Neural progenitor cell (in vitro differentiated cells): ENCODE data around the gene OR10G6. TPM values are rescaled to one million over a fixed set of nuclear protein-coding genes. Genes with fewer than 3 reads are reported as not detected.

Source experiments
- DNase-seq: peaks from one replicate; pipeline ENCODE4 v3.0.0-alpha.2; 2016; ENCODE audit warnings: low spot score
- H2AFZ ChIP-seq: fragments of 200-600 bp; sonication (generic); replicated peaks from 2 replicates; pipeline ENCODE4 v1.6.1; 2016; ENCODE audit warnings: antibody characterized with exemption
- H3F3A ChIP-seq: fragments of 200-600 bp; sonication (generic); 2 replicates; pipeline ENCODE4 v1.6.1; 2016; ENCODE audit warnings: antibody characterized with exemption, low read depth
- H3K27ac ChIP-seq: fragments of 200-600 bp; sonication (generic); 2 replicates; pipeline ENCODE4 v1.5.1; 2016; ENCODE audit warnings: mild to moderate bottlenecking
- H3K27me3 ChIP-seq: fragments of 200-600 bp; sonication (generic); 2 replicates; pipeline ENCODE4 v1.6.1; 2016; ENCODE audit warnings: mild to moderate bottlenecking, moderate library complexity
- H3K36me3 ChIP-seq: fragments of 200-600 bp; sonication (generic); 2 replicates; pipeline ENCODE4 v1.5.1; 2016
- H3K4me1 ChIP-seq: fragments of 200-600 bp; sonication (generic); 2 replicates; pipeline ENCODE4 v1.6.1; 2016; ENCODE audit warnings: mixed run types
- H3K4me2 ChIP-seq: fragments of 200-600 bp; sonication (generic); 2 replicates; pipeline ENCODE4 v1.6.1; 2016
- H3K4me3 ChIP-seq: fragments of 200-600 bp; sonication (generic); 2 replicates; pipeline ENCODE4 v1.5.1; 2016
- H3K79me2 ChIP-seq: fragments of 200-600 bp; sonication (generic); 2 replicates; pipeline ENCODE4 v1.6.1; 2016; ENCODE audit warnings: low read depth
- H3K9ac ChIP-seq: fragments of 200-600 bp; sonication (generic); 2 replicates; pipeline ENCODE4 v1.6.1; 2016
- H3K9me3 ChIP-seq: fragments of 200-600 bp; sonication (generic); 2 replicates; pipeline ENCODE4 v1.5.1; 2016; ENCODE audit warnings: low read depth
- H4K20me1 ChIP-seq: fragments of 200-600 bp; sonication (generic); 2 replicates; pipeline ENCODE4 v1.6.1; 2016; ENCODE audit warnings: low read depth
- H3K27ac Mint-ChIP-seq: 3 replicates; pipeline ENCODE4 v1.8.0; 2021; ENCODE audit warnings: mixed read lengths
- H3K27me3 Mint-ChIP-seq: 2 replicates; pipeline ENCODE4 v1.8.0; 2022; ENCODE audit warnings: low read depth, mild to moderate bottlenecking, inconsistent platforms, moderate library complexity, mixed read lengths; ENCODE audit not compliant: insufficient read depth
- H3K36me3 Mint-ChIP-seq: 3 replicates; pipeline ENCODE4 v1.8.0; 2021; ENCODE audit warnings: mixed read lengths
- H3K4me1 Mint-ChIP-seq: 3 replicates; pipeline ENCODE4 v1.8.0; 2021; ENCODE audit warnings: mixed read lengths
- H3K4me3 Mint-ChIP-seq: 3 replicates; pipeline ENCODE4 v1.8.0; 2021; ENCODE audit warnings: mild to moderate bottlenecking, moderate library complexity, mixed read lengths
- H3K9me3 Mint-ChIP-seq: 3 replicates; pipeline ENCODE4 v1.8.0; 2020; ENCODE audit warnings: mixed read lengths
- CTCF ChIP-seq: fragments of 200-600 bp; sonication (generic); IDR thresholded peaks from 2 replicates; pipeline ENCODE4 v1.5.1; 2017; ENCODE audit warnings: antibody characterized with exemption, mild to moderate bottlenecking
- EZH2 ChIP-seq: fragments of 200-600 bp; sonication (generic); IDR thresholded peaks from 2 replicates; pipeline ENCODE4 v1.6.1; 2017; ENCODE audit warnings: antibody characterized with exemption, mild to moderate bottlenecking, moderate library complexity
- EZH2phosphoT487 ChIP-seq: fragments of 200-600 bp; sonication (generic); IDR thresholded peaks from 2 replicates; pipeline ENCODE4 v1.6.1; 2017; ENCODE audit warnings: antibody characterized with exemption
- total RNA-seq: library from RNA; depleted of rRNA; stranded (reverse); fragments of >200 nt; gene quantifications from 2 replicates; pipeline ENCODE4 v1.2.3, GENCODE V29; 2015; ENCODE audit warnings: low replicate concordance

OR10G6 gene, protein sequence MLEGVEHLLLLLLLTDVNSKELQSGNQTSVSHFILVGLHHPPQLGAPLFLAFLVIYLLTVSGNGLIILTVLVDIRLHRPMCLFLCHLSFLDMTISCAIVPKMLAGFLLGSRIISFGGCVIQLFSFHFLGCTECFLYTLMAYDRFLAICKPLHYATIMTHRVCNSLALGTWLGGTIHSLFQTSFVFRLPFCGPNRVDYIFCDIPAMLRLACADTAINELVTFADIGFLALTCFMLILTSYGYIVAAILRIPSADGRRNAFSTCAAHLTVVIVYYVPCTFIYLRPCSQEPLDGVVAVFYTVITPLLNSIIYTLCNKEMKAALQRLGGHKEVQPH
- not detected in 2 replicates for total RNA-seq

DNA sequence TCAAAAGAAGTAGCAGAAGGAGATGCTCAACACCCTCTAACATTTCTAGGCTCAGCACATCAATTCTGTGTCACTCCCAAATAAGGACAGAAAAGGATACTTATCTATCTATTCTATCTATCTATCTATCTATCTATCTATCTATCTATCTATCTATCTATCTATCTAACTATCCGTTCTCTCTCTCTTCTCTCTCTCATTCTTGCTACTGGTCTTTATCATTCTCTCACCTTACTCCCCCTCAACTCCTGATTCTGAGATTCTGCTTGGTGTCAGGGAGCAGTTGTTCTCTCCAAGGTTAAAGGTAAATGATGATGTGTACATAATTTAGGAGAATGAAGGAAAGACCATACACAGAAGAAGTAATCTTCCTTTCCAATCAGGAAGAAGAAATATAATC lies at the start of gene OR10G6:
Gene OR10G6 (minus strand): TSS at position 43 of the 400 bp plus-strand sequence. CDS start 0 bp downstream, at position 43.
- H3K79me2 ChIP-seq = no peaks in the 10 kb centered on the region
- no peak within 1 kb of the TSS for H3K27ac Mint-ChIP-seq
- H3K4me1 ChIP-seq = no peaks in the 10 kb centered on the region
- no peak for DNase-seq
- H3K9me3 Mint-ChIP-seq = no peaks in the 10 kb centered on the region
- no peak within 1 kb of the TSS for H3K27ac ChIP-seq
- H3K4me2 ChIP-seq = no peak within 1 kb of the TSS
- no peaks in the 10 kb centered on the region for H3K9me3 ChIP-seq
- H3K36me3 ChIP-seq = no peaks in the 10 kb centered on the region
- H3K27me3 ChIP-seq = no peaks in the 10 kb centered on the region
- H2AFZ ChIP-seq = no peak within 1 kb of the TSS
- H3K4me3 Mint-ChIP-seq = no peak within 1 kb of the TSS
- H3F3A ChIP-seq = no peaks in the 10 kb centered on the region
- no peaks in the 10 kb centered on the region for H3K27me3 Mint-ChIP-seq
- no peaks in the 10 kb centered on the region for H3K4me1 Mint-ChIP-seq
- no peaks in the 10 kb centered on the region for H3K36me3 Mint-ChIP-seq
- no peak within 1 kb of the TSS for H3K4me3 ChIP-seq
- no peak within 1 kb of the TSS for H3K9ac ChIP-seq
- TF ChIP-seq CTCF (no peak), EZH2 (no peak), EZH2phosphoT487 (no peak)
- H4K20me1 ChIP-seq = no peaks in the 10 kb centered on the region

GRCh38 chr11:124043420-124043819 lies 48.5 kb upstream of the OR10G6 start:
- Histone ChIP-seq H3K4me2 (no peak overlapping the region), H3K27me3 (no peaks in the 10 kb centered on the region), H2AFZ (no peak overlapping the region), H3K9me3 (no peaks in the 10 kb centered on the region), H3K36me3 (no peaks in the 10 kb centered on the region), H3K4me1 (peaks cover 4% of the 10 kb centered on the region), H3K9ac (no peak overlapping the region), H3K27ac (no peak overlapping the region), H3K4me3 (no peak overlapping the region), H4K20me1 (no peaks in the 10 kb centered on the region), H3K79me2 (no peaks in the 10 kb centered on the region), H3F3A (no peaks in the 10 kb centered on the region)
- Mint-ChIP-seq H3K27ac (no peak overlapping the region), H3K4me1 (no peaks in the 10 kb centered on the region), H3K27me3 (peaks cover 3% of the 10 kb centered on the region), H3K9me3 (no peaks in the 10 kb centered on the region), H3K36me3 (no peaks in the 10 kb centered on the region), H3K4me3 (no peak overlapping the region)
- TF ChIP-seq CTCF (no peak), EZH2 (no peak), EZH2phosphoT487 (no peak)
- DNase-seq = no peak

GRCh38 chr11:124041254-124041653 lies 46.3 kb upstream of the OR10G6 start, which contains the start of gene OR10G7:
TSS of gene OR10G7 (minus strand) at chr11:124041325. CDS start at chr11:124039001, 2,324 bp downstream.
- no peaks in the 10 kb centered on the region for H3K36me3 Mint-ChIP-seq
- no peaks in the 10 kb centered on the region for H3K27me3 Mint-ChIP-seq
- Histone ChIP-seq H3K4me3 (no peak within 1 kb of the TSS), H3K36me3 (no peaks in the 10 kb centered on the region), H4K20me1 (no peaks in the 10 kb centered on the region), H3K27me3 (no peaks in the 10 kb centered on the region), H3K9me3 (no peaks in the 10 kb centered on the region), H3K27ac (no peak within 1 kb of the TSS), H2AFZ (peak within 1 kb of the TSS; percentile 47), H3K9ac (no peak within 1 kb of the TSS), H3F3A (no peaks in the 10 kb centered on the region), H3K4me1 (peaks cover 4% of the 10 kb centered on the region), H3K4me2 (no peak within 1 kb of the TSS), H3K79me2 (no peaks in the 10 kb centered on the region)
- no peaks in the 10 kb centered on the region for H3K9me3 Mint-ChIP-seq
- no peak within 1 kb of the TSS for H3K4me3 Mint-ChIP-seq
- no peak for TF ChIP-seq EZH2
- TF ChIP-seq EZH2phosphoT487 = no peak
- TF ChIP-seq CTCF = no peak
- H3K27ac Mint-ChIP-seq = no peak within 1 kb of the TSS
- H3K4me1 Mint-ChIP-seq = no peaks in the 10 kb centered on the region
- no peak for DNase-seq
